HG03521 (cell line): Measurements from ENCODE around the gene ZC3H7A.
"Not testable (repeated sequence)": the region's sequence is repeated elsewhere in the genome, so short reads cannot be mapped to it uniquely, and the experiment has no call there.

Source experiments
- ATAC-seq: cut with Tn5 transposase; IDR thresholded peaks from one replicate; pipeline ENCODE4 v1.9.1; 2021; ENCODE audit warnings: mild to moderate bottlenecking, moderate library complexity; ENCODE audit not compliant: unreplicated experiment

ZC3H7A gene, protein sequence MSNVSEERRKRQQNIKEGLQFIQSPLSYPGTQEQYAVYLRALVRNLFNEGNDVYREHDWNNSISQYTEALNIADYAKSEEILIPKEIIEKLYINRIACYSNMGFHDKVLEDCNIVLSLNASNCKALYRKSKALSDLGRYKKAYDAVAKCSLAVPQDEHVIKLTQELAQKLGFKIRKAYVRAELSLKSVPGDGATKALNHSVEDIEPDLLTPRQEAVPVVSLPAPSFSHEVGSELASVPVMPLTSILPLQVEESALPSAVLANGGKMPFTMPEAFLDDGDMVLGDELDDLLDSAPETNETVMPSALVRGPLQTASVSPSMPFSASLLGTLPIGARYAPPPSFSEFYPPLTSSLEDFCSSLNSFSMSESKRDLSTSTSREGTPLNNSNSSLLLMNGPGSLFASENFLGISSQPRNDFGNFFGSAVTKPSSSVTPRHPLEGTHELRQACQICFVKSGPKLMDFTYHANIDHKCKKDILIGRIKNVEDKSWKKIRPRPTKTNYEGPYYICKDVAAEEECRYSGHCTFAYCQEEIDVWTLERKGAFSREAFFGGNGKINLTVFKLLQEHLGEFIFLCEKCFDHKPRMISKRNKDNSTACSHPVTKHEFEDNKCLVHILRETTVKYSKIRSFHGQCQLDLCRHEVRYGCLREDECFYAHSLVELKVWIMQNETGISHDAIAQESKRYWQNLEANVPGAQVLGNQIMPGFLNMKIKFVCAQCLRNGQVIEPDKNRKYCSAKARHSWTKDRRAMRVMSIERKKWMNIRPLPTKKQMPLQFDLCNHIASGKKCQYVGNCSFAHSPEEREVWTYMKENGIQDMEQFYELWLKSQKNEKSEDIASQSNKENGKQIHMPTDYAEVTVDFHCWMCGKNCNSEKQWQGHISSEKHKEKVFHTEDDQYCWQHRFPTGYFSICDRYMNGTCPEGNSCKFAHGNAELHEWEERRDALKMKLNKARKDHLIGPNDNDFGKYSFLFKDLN

DNA sequence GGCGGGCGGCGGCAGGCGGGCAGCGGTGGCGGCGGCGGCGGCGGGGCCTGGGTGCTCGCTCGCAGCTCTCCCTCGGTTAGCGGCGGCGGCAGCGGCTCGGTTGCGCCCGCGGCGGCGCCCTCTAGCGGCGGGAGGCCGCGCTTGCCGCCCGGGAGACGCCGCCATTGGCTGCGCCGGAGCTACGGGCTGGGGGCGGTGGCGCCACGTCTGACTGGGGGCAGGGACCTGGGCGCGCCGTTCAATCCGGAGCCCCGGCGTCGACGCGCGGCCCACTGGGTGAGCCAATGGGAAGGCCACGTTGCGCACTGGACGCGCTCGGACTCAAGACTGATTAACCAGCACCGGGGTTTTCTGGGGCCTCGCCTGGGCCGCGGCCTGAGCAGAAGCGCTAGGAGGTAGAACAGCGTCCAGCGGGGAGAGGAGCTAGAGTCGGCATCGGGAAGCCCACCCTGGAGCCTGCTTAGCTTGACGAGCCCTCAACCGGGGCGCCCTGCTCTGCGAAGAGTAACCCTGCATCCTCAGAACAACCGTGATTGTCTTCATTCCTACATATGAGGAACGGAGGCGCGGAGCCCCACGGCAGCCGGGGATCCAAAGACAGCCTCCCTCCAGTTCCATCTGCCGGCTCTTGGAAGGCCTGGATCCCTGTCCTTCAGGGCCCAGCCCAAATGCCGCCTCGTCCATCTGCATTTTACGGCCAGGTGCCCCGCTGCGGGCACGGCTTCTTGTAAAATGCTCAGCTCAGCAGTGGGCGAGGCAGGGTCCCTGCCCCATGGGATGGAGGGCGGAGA, at the start of gene ZC3H7A:
TSS of gene ZC3H7A (minus strand) at position 93 of the 791 bp plus-strand sequence. CDS start 14,904 bp downstream, outside the sequence.
- ATAC-seq, result peak; percentile 94

DNA sequence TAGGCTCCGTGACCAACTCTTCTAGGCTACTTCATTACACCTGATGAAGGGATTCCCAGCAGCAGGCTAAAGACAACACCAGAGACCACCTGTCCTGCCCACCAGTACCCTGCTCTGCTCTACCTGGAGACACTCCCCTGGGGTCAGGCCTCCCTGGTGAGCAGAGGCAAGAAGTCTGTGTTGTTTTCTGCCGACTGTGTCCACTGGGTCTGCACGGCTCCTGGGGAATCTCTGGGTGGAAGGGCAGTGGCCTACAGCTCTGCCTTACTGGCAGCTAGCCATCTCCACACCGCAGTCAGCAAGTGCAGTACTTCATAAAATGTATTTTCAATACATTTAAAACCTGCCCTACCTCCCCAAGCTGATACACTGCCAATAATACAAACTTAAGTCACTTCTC, 47.4 kb upstream of the ZC3H7A start:
- no peak for ATAC-seq

DNA sequence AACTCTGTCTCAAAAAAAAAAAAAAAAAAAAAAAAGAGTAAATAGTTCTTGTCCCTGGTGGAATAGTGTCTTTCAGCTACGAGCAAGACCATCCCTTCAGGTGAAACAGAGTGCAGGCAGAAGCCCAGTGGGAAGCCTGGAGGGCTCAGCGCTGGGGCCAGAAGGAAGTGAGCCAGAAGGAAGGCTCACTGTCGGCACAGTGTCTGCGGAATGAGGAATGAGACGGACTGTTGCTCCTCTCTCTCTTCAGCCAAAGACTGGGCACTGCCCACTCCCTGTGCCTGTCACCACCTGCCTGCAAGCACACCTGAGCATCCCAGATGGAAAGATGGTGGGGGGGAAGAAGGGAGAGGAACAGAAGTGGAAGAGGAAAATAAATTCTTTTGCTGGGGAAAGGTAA, 46.8 kb upstream of the ZC3H7A start:
- ATAC-seq, result no peak

DNA sequence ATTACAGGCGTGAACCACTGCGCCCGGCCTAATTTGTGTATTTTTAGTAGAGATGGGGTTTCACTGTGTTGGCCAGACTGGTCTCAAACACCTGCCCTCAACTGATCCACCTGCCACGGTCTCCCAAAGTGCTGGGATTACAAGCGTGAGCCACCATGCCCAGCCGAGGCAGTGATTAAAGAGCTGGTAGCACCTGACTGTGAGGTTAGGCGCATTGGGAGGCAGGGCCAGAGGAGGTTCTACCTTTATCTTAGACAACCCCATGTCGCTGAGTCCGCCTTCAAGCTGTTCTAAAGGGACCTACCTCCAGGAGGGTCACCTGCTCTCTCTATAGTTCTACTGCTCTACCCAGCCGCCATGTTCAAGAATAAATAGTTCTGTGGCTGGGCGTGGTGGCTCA, 46.1 kb upstream of the ZC3H7A start:
- no peak for ATAC-seq

DNA sequence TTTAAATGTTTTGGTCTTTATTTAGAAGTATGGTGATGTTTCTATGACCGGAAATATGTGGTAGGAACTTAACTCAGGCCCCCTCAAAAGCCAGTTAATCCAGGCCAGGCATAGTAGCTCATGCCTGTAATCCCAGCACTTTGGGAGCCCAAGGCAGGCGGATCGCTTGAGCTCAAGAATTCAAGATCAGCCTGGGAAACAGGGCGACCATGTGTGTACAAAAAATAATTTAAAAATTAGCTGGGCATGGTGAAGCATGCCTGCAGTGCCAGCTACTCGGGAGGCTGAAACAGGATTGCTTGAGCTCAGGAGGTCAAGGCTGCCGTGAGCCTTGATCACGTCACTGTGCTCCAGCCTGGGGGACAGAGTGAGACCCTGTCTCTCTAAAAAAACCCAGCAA, 44.0 kb upstream of the ZC3H7A start:
- no peak for ATAC-seq

DNA sequence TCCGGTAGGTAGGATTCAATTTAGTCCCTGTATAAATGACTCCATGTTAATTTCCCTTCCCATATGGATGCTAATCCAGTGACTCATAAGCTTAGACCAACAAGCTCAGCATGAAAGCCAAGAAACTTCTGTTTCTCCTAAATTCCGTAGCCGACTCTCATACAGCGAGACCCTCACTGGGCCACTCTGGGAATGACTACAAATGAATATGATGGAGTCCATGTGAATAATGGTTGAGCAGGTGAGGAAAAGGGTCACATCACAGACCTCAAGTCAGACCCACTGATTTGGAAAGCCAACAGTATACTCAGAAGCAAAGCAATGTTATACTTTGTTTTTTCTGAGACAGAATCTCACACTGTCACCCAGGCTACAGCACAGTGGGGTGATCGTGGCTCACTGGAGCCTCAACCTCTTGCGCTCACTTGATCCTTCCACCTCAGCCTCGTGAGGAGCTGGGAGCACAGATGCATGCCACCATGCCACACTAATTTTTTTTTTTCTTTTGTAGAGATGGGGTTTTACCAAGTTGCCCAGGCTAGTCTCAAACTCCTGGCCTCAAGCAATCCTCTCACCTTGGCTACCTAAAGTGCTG, 39.7 kb upstream of the ZC3H7A start:
- no peak for ATAC-seq

DNA sequence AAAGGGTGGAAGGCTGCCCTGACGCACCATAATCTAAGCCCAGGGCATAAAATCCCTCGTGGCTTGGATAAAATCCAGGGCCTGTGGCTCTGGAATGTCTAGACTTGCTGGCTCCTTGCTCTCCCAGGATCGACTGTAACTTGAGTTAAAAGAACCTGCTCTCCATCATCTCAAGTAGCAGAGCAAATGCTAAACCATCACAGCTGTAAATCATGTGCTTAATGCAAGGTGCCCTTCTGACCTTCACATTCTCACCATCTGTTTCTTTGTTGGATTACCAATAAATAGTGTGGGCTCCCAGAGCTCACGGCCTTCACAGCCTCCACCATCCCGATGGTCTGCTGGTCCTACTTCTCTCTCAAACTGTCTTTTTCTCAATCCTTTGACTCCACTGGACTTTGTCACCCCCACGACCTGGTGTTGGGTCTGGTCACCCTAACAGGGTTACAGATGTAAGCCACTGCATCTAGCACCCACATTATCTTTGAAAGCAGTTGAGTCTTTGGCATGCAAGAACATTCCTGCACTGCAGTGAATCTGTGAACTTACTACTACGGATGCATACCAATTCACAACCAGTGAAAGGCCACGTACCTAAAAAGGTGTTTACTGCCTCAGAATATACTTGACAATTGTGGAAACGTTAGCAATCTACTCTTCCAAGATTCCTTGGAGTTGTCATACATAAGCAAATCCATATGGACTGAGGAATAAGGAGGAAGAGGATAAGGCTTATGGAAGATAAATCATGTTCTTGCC, 39.0 kb upstream of the ZC3H7A start:
- no peak for ATAC-seq

DNA sequence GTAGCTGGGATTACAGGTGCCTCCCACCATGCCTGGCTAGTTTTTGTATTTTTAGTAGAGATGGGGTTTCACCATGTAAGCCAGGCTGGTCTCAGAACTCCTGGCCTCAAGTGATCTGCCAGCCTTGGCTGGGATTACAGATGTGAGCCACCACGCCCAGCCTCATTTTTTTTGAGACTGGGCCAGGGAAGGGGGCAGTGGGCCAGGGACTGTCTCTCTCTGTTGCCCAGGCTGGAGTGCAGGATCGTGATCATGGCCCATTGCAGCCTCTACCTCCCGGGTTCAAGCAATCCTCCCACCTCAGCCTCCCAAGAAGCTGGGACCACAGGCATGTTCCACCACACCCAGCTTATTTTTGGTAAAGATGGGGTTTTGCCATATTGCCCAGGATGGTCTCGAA, 38.3 kb upstream of the ZC3H7A start:
- ATAC-seq, result no peak

DNA sequence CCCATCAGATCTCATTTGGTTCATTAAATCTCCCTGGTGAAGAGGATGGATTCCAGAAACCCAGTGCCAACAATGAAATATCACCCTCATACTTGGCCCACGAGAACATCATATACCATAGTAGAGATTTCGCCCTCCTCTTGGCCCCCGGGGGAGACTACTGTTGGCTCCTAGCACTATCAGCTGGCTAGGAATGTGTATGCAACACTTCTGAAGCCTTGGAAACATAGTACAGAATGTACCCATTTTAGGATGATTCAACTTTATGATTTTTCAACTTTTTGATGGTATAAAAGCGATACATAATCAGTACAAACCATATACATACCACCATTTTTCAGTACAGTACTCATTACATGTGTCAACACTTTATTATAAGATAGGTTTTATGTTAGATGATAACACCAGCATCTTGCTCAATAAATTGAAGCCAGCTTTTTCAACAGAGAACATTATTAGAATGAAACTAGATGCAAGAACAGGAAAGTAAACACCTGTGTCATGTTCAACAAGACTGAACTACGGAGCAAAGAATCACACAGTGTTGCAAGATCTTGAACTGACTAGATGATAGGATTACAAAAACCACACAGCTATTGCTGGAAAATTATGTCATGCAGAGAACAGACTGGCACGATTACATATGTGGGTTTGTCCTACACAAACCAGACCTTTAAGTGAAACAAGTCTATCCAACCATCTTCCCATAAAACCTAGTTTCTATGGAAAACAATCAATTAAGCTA, 37.1 kb upstream of the ZC3H7A start:
- no peak for ATAC-seq

DNA sequence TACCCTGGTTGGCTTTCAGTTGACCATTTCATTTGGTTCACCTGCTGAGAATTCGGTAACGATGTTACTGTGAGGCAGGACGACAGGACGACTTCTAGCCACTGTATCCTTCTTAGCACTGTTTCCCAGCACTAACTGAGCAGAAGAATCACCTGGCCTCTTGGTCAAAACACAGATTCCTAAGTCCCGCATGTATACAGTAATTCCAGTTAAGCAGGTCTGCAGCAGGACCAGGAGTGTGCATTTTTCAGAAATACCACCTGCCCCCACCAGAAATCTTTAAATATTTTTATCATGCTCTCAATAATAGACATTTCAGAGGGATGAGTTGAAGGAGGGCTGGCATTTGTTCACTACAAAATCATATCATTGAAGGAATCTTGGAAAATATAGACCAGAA, 31.6 kb upstream of the ZC3H7A start:
- ATAC-seq, result no peak

DNA sequence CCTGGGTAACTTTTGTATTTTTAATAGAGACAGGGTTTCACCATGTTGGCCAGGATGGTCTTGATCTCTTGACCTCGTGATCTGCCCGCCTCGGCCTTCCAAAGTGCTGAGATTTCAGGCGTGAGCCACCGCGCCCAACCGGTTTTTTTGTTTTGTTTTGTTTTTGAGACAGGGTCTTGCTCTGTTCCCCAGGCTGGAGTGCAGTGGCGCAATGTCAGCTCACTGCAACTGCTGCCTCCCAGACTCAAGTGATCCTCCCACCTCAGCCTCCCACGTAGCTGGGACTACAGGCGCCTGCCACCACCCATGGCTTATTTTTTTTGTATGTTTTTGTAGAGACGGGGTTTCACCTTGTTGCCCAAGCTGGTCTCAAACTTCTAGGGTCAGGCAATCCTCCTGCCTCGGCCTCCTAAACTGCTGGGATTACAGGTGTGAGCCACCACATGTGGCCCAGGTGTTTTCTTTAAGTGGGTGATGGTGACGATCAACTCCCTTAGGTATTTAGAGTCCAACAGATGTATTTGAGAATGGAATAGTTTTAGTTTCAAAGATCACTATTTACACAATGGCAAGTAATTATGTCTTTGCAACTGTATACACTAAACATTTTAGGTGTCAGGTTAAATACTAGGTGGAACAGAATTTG, 28.6 kb upstream of the ZC3H7A start:
- ATAC-seq, result not testable (repeated sequence)

DNA sequence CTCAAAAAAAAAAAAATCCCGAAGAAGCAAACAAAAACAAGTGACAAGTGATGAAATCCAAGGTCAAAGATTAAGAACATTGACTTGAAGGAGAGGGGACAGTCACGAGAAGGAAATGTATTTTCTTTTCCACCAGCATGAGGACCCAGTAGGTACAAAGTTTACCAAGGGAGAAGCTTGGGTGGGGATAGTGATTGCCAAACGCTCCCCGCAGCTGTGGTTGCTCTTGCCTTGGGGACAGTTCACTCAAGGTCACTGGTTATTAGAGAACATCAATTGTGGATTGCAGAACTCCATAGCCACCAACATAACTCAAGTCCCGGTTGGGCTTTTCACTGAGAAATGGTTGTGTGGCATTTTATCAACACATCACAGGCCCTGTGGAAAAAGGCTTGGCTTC, 27.3 kb upstream of the ZC3H7A start:
- no peak for ATAC-seq

DNA sequence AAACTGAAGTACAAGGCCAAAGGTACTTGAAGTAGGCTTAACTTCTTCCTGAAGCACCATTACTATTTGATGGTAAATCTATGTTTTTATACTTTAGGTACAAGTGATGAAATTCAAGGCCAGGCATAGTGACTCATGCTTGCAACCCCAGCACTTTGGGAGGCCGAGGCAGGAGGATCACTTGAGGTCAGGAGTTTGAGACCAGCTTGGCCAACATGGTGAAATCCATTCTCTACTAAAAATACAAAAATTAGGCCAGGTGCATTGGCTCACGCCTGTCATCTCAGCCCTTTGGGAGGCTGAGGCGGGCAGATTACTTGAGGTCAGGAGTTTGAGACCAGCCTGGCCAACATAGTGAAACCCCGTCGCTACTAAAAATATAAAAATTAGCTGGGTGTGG, 26.6 kb upstream of the ZC3H7A start:
- ATAC-seq, result not testable (repeated sequence)

DNA sequence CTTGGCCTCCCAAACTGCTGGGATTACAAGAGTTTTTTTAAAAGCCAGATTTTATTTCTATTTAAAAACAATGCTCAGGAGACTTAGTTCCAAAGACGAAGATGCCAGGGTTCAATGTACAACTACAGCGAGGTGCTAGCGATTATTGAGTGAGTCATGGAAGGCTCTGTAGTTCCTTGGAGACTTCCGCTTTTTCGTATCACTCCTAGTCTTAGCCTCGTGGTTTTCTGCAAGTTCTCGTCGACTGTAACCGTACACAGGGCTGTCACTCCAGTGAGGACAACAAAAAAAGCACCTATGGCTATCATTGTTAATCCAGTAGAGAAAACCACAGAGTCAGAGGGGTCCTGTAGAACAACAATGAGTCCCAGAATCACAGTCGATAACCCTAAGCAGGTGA, 22.7 kb upstream of the ZC3H7A start:
- ATAC-seq, result no peak

DNA sequence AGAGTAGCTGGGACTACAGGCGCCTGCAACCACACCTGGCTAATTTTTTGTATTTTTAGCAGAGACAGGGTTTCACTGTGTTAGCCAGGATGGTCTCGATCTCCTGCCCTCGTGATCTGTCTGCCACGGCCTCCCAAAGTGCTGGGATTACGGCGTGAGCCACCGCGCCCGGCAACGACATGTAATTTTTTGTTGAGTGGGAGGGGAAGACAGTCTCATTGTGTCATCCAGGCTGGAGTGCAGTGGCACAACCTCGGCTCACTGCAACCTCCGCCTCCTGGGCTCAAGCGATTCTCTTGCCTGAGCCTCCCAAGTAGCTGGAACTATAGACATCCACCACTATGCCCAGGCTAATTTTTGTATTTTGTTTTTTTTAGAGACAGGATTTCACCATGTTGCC, 21.9 kb upstream of the ZC3H7A start:
- not testable (repeated sequence) for ATAC-seq

DNA sequence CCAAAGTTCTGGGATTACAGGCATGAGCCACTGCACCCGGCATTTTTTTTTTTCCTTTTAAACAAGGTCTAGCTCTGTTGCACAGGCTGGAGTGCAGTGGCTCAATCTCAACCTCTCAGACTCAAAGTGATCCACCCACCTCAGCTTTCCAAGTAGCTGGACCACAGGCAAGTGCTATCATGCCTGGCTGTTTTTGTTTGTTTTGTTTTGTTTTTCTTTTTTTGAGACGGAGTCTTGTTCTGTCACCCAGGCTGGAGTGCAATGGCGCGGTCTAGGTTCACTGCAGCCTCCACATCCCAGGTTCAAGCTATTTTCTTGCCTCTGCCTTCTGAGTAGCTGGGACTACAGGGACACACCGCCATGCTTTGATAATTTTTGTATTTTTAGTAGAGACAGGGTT, 19.1 kb upstream of the ZC3H7A start:
- no peak for ATAC-seq

DNA sequence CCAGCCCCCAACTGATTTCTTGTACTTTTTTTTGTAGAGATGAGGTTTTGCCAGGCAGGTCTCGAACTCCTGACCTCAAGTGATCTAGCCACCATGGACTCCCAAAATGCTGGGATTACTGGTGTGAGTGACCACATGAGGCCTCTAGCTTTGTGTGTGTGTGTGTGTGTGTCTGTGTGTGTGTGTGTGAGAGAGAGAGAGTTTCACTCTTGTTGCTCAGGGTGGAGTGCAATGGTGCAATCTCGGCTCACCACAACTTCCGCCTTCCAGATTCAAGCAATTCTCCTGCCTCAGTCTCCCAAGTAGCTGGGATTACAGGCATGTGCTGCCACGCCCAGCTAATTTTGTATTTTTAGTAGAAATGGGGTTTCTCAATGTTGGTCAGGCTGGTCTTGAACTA, 17.7 kb upstream of the ZC3H7A start:
- not testable (repeated sequence) for ATAC-seq

DNA sequence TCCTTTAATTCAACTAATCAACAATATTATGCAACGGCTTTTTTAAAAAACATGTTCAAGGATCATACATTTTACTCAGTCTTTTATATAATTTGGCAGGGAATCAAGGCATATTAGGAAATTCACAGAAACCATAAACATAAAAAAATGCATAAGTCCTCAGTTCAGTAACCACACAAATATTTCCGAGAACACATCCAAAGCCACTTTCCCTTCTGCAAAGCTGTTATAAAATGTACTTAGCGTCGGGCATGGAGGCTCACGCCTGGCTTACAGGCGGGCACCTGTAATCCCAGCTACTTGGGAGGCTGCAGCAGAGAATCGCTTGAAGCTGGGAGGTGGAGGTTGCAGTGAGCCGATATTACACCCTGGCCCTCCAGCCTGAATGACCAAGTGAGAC, 9.7 kb upstream of the ZC3H7A start:
- no peak for ATAC-seq

DNA sequence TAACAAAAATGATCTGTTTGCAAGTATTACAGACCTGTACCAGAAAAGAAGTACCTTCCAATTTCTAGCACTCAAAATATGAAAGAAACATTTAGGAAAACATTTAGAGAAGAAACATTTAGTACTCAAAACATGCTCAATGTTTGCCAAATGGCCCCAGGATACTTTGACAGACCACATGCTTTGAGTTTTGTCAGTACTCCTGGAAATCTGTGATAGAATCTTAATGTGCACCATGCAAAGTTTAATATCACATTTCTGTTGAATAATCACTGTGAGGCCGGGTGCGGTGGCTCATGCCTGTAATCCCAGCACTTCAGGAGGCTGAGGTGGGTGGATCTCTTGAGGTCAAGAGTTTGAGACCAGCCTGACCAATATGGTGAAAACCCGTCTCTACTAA, 8.5 kb upstream of the ZC3H7A start:
- no peak for ATAC-seq
